Endothelial cell of umbilical vein (primary cell): ENCODE data around the gene ARRDC2.

ENCODE experiments used
- EZH2 ChIP-seq: IDR thresholded peaks from 2 replicates; pipeline ENCODE4 v1.6.1; 2012; ENCODE audit warnings: borderline replicate concordance, low read depth, mild to moderate bottlenecking, moderate library complexity, low read length, inconsistent platforms; ENCODE audit not compliant: severe bottlenecking
- JUN ChIP-seq: IDR thresholded peaks from 2 replicates; pipeline ENCODE4 v1.6.1; 2011; ENCODE audit warnings: borderline replicate concordance, low read depth; ENCODE audit not compliant: insufficient read length, insufficient read depth
- MYC ChIP-seq: IDR thresholded peaks from one replicate; pipeline ENCODE4 v1.6.1; 2011; ENCODE audit warnings: mild to moderate bottlenecking, low read depth, low read length
- POLR2A ChIP-seq: IDR thresholded peaks from 2 replicates; pipeline ENCODE4 v1.6.1; 2012; ENCODE audit warnings: low read depth, mild to moderate bottlenecking, control low read depth, low read length
- POLR2AphosphoS5 ChIP-seq: IDR thresholded peaks from 2 replicates; pipeline ENCODE4 v1.6.1; 2012; ENCODE audit warnings: low read depth, mild to moderate bottlenecking, control low read depth, low read length, moderate library complexity; ENCODE audit not compliant: insufficient read depth
- TF ChIP-seq, protein P1 (sequence below), 2 donors: IDR thresholded peaks; 1 replicate in 1 of 2; 2 replicates in 1 of 2; pipeline ENCODE4 v1.5.1; 2011; ENCODE audit warnings: low read length in 2 of 2, mild to moderate bottlenecking in 2 of 2, moderate library complexity in 2 of 2, control low read depth in 1 of 2, inconsistent platforms in 1 of 2, low read depth in 1 of 2; ENCODE audit not compliant: insufficient read depth in 1 of 2; ENCODE audit errors: extremely low read depth in 1 of 2

DNA sequence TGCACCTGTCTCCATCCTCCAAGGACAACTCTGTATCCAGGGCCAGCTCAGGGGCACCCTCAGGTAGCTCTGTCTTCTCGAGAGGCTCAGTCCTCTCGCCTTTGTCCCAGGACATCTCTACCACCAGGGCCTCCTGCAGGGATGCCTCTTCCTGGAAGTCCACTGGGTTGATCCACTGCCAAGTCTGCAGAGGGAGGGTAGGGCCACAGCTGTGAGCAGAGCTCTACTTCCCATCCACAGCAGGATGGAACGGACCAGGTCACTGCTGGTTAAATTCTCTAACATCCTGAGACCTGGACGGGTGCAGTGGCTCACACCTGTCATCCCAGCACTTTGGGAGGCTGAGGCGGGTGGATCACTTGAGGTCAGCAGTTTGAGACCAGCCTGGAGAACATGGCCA is 51.9 kb downstream of the ARRDC2 start:
- TF ChIP-seq, protein P1, sequence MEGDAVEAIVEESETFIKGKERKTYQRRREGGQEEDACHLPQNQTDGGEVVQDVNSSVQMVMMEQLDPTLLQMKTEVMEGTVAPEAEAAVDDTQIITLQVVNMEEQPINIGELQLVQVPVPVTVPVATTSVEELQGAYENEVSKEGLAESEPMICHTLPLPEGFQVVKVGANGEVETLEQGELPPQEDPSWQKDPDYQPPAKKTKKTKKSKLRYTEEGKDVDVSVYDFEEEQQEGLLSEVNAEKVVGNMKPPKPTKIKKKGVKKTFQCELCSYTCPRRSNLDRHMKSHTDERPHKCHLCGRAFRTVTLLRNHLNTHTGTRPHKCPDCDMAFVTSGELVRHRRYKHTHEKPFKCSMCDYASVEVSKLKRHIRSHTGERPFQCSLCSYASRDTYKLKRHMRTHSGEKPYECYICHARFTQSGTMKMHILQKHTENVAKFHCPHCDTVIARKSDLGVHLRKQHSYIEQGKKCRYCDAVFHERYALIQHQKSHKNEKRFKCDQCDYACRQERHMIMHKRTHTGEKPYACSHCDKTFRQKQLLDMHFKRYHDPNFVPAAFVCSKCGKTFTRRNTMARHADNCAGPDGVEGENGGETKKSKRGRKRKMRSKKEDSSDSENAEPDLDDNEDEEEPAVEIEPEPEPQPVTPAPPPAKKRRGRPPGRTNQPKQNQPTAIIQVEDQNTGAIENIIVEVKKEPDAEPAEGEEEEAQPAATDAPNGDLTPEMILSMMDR (IDR thresholded peaks at IDR 0.05; ENCODE audit: extremely low read depth in 1 of 2, insufficient read depth in 1 of 2, low read depth in 1 of 2, low read length in 2 of 2) = no peak
- TF ChIP-seq POLR2AphosphoS5 = no peak
- TF ChIP-seq EZH2 = no peak
- TF ChIP-seq JUN = no peak
- no peak for TF ChIP-seq POLR2A
- TF ChIP-seq MYC = no peak
